GM23338 (cell line): ENCODE data around the gene CRADD. TPM values are rescaled to one million over a fixed set of nuclear protein-coding genes. Genes with fewer than 3 reads are reported as not detected.

ENCODE experiments used
- ATAC-seq: fragments of 200-7000 bp; cut with Tn5 transposase; 3 replicates; pipeline ENCODE4 v1.9.1; 2020
- DNase-seq: peaks from one replicate; pipeline ENCODE4 v3.0.0-alpha.2; 2015; ENCODE audit warnings: low spot score
- H2AFZ ChIP-seq: fragments of 200-600 bp; sonication (generic); 2 replicates; pipeline ENCODE4 v1.8.0; 2016; ENCODE audit warnings: antibody characterized with exemption, mild to moderate bottlenecking, moderate library complexity
- H3F3A ChIP-seq: fragments of 200-600 bp; sonication (generic); replicated peaks from 2 replicates; pipeline ENCODE4 v1.8.0; 2017; ENCODE audit warnings: antibody characterized with exemption, mixed run types, low read depth
- H3K27ac ChIP-seq: fragments of 200-600 bp; sonication (generic); 2 replicates; pipeline ENCODE4 v1.6.1; 2016; ENCODE audit warnings: low read depth
- H3K27me3 ChIP-seq: fragments of 200-600 bp; sonication (generic); 2 replicates; pipeline ENCODE4 v1.8.0; 2016; ENCODE audit warnings: mild to moderate bottlenecking, mixed run types, moderate library complexity; ENCODE audit not compliant: insufficient read depth
- H3K36me3 ChIP-seq: fragments of 200-600 bp; sonication (generic); 2 replicates; pipeline ENCODE4 v1.8.0; 2016; ENCODE audit warnings: mild to moderate bottlenecking; ENCODE audit not compliant: insufficient read depth
- H3K4me1 ChIP-seq: fragments of 200-600 bp; sonication (generic); 2 replicates; pipeline ENCODE4 v1.8.0; 2016; ENCODE audit warnings: mild to moderate bottlenecking, moderate library complexity; ENCODE audit not compliant: insufficient read depth
- H3K4me2 ChIP-seq: fragments of 200-600 bp; sonication (generic); 2 replicates; pipeline ENCODE4 v1.7.1; 2017; ENCODE audit warnings: mixed run types
- H3K4me3 ChIP-seq: fragments of 200-600 bp; sonication (generic); 2 replicates; pipeline ENCODE4 v1.6.1; 2016; ENCODE audit warnings: mixed run types
- H3K79me2 ChIP-seq: fragments of 200-600 bp; sonication (generic); replicated peaks from 2 replicates; pipeline ENCODE4 v1.8.0; 2017; ENCODE audit warnings: mild to moderate bottlenecking; ENCODE audit not compliant: insufficient read depth
- H3K9me2 ChIP-seq: fragments of 200-600 bp; sonication (generic); 2 replicates; pipeline ENCODE4 v1.8.0; 2017; ENCODE audit not compliant: insufficient read depth
- H4K20me1 ChIP-seq: fragments of 200-600 bp; sonication (generic); replicated peaks from 2 replicates; pipeline ENCODE4 v1.8.0; 2017; ENCODE audit warnings: mild to moderate bottlenecking; ENCODE audit not compliant: insufficient read depth
- H3K27ac Mint-ChIP-seq: 2 replicates; pipeline ENCODE4 v1.8.0; 2020; ENCODE audit warnings: inconsistent platforms, mild to moderate bottlenecking, moderate library complexity, mixed read lengths
- H3K27me3 Mint-ChIP-seq: 3 replicates; pipeline ENCODE4 v1.8.0; 2022; ENCODE audit warnings: low read depth, mild to moderate bottlenecking, moderate library complexity, mixed read lengths, inconsistent platforms; ENCODE audit not compliant: insufficient read depth, poor library complexity
- H3K36me3 Mint-ChIP-seq: 3 replicates; pipeline ENCODE4 v1.8.0; 2021; ENCODE audit warnings: low read depth, mild to moderate bottlenecking, inconsistent platforms, moderate library complexity, mixed read lengths
- H3K4me1 Mint-ChIP-seq: 3 replicates; pipeline ENCODE4 v1.8.0; 2020; ENCODE audit warnings: mild to moderate bottlenecking, inconsistent platforms, mixed read lengths
- H3K4me3 Mint-ChIP-seq: 3 replicates; pipeline ENCODE4 v1.8.0; 2021; ENCODE audit warnings: moderate library complexity, mild to moderate bottlenecking, inconsistent platforms, mixed read lengths
- H3K9me3 Mint-ChIP-seq: 3 replicates; pipeline ENCODE4 v1.8.0; 2020; ENCODE audit warnings: moderate library complexity, mild to moderate bottlenecking, inconsistent platforms, mixed read lengths
- CREB1 ChIP-seq: fragments of 250-450 bp; sonication (Bioruptor Pico); IDR thresholded peaks from 2 replicates; pipeline ENCODE4 v1.5.0; 2020; ENCODE audit warnings: low read depth, mild to moderate bottlenecking, moderate library complexity
- EZH2 ChIP-seq: fragments of 200-600 bp; sonication (generic); IDR thresholded peaks from one replicate; pipeline ENCODE4 v1.8.0; 2017; ENCODE audit warnings: antibody characterized with exemption, mild to moderate bottlenecking, low read depth; ENCODE audit not compliant: unreplicated experiment
- EZH2phosphoT487 ChIP-seq: fragments of 200-600 bp; sonication (generic); IDR thresholded peaks from one replicate; pipeline ENCODE4 v1.8.1; 2018; ENCODE audit warnings: antibody characterized with exemption; ENCODE audit not compliant: unreplicated experiment
- JUNB ChIP-seq: IDR thresholded peaks from one replicate; pipeline ENCODE4 v1.6.1; 2016; ENCODE audit warnings: antibody characterized with exemption; ENCODE audit not compliant: unreplicated experiment
- NANOG ChIP-seq: IDR thresholded peaks from 2 replicates; pipeline ENCODE4 v1.6.1; 2016; ENCODE audit warnings: antibody characterized with exemption, borderline replicate concordance
- POLR2AphosphoS5 ChIP-seq: IDR thresholded peaks from 2 replicates; pipeline ENCODE4 v1.6.1; 2016; ENCODE audit warnings: antibody characterized with exemption, low read depth
- STAT1 ChIP-seq: IDR thresholded peaks from one replicate; pipeline ENCODE4 v1.6.1; 2016; ENCODE audit warnings: antibody characterized with exemption; ENCODE audit not compliant: unreplicated experiment
- ZNF114 ChIP-seq: fragments of 250-450 bp; sonication (Bioruptor Pico); IDR thresholded peaks from 2 replicates; pipeline ENCODE4 v1.5.0; 2020; ENCODE audit warnings: mild to moderate bottlenecking, moderate library complexity
- ZNF331 ChIP-seq: fragments of 250-450 bp; sonication (Bioruptor Pico); IDR thresholded peaks from 2 replicates; pipeline ENCODE4 v1.5.0; 2020; ENCODE audit warnings: low read depth, mild to moderate bottlenecking, moderate library complexity
- polyA plus RNA-seq: library from polyadenylated mRNA; unstranded; fragments of >200 nt; fragmentation: Nextera tagmentation; extraction: Ambion mirVana; gene quantifications from 2 replicates; pipeline ENCODE4 v1.2.1, GENCODE V29; 2016
- total RNA-seq: library from RNA; depleted of rRNA; stranded (reverse); fragments of >200 nt; shearing (Covaris generic); gene quantifications from 2 replicates; pipeline ENCODE4 v1.2.3, GENCODE V29; 2014
- TF ChIP-seq, protein P1 (sequence below): fragments of 250-450 bp; sonication (Bioruptor Pico); IDR thresholded peaks from 2 replicates; pipeline ENCODE4 v1.5.0; 2020; ENCODE audit warnings: mild to moderate bottlenecking, moderate library complexity
- TF ChIP-seq, protein P2 (sequence below): IDR thresholded peaks from 2 replicates; pipeline ENCODE4 v1.6.1; 2016; ENCODE audit warnings: antibody characterized with exemption
- TF ChIP-seq, protein P3 (sequence below), 2 experiments: fragments of 200-600 bp in 1 of 2; sonication (generic) in 1 of 2; conservative IDR thresholded peaks; 2 replicates each; pipeline versions ENCODE4 v1.5.1 to v1.6.1; 2016 to 2017; ENCODE audit warnings: antibody characterized with exemption in 2 of 2, low read depth in 2 of 2, mild to moderate bottlenecking in 2 of 2, moderate library complexity in 1 of 2
- TF ChIP-seq, protein P4 (sequence below): IDR thresholded peaks from one replicate; pipeline ENCODE4 v1.6.1; 2018; ENCODE audit warnings: antibody characterized with exemption; ENCODE audit not compliant: unreplicated experiment

Gene CRADD
- total and polyA plus RNA-seq, 2 experiments from 2014 or later: 6.3 to 27.9 TPM

DNA sequence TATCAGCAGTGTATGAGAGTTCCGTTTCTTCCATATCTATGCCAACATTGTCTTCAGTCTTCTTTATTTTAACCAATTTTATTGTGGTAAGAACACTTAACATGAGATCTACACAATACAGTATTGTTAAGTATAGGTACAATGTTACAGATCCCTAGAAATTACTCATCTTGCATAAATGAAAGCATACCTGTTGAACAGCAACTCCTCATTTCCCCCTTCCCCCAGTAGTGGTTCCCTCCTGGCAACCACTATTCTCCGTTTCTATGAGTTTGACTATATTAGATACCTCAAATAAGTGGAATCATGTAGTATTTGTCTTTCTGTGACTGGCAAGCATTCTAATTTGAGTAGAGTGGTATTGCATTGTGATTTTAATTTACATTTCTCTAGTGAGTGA, 150.5 kb downstream of the CRADD start:
- no peaks in the 10 kb centered on the region for H3K9me3 Mint-ChIP-seq
- peaks cover 4% of the 10 kb centered on the region; the same call in 1 of the 2 replicates for H3K27me3 ChIP-seq
- H3K4me1 ChIP-seq: peaks cover 19% of the 10 kb centered on the region
- no peaks in the 10 kb centered on the region for H3K79me2 ChIP-seq
- H3K4me3 ChIP-seq: no peak overlapping the region
- H4K20me1 ChIP-seq: no peaks in the 10 kb centered on the region
- TF ChIP-seq ZNF114: no peak
- no peak for TF ChIP-seq POLR2AphosphoS5
- TF ChIP-seq EZH2phosphoT487: no peak
- no peak for TF ChIP-seq CREB1 (CRISPR knock-in tag)
- TF ChIP-seq NANOG: no peak
- no peak for TF ChIP-seq ZNF331 (CRISPR knock-in tag)
- TF ChIP-seq, protein P1, sequence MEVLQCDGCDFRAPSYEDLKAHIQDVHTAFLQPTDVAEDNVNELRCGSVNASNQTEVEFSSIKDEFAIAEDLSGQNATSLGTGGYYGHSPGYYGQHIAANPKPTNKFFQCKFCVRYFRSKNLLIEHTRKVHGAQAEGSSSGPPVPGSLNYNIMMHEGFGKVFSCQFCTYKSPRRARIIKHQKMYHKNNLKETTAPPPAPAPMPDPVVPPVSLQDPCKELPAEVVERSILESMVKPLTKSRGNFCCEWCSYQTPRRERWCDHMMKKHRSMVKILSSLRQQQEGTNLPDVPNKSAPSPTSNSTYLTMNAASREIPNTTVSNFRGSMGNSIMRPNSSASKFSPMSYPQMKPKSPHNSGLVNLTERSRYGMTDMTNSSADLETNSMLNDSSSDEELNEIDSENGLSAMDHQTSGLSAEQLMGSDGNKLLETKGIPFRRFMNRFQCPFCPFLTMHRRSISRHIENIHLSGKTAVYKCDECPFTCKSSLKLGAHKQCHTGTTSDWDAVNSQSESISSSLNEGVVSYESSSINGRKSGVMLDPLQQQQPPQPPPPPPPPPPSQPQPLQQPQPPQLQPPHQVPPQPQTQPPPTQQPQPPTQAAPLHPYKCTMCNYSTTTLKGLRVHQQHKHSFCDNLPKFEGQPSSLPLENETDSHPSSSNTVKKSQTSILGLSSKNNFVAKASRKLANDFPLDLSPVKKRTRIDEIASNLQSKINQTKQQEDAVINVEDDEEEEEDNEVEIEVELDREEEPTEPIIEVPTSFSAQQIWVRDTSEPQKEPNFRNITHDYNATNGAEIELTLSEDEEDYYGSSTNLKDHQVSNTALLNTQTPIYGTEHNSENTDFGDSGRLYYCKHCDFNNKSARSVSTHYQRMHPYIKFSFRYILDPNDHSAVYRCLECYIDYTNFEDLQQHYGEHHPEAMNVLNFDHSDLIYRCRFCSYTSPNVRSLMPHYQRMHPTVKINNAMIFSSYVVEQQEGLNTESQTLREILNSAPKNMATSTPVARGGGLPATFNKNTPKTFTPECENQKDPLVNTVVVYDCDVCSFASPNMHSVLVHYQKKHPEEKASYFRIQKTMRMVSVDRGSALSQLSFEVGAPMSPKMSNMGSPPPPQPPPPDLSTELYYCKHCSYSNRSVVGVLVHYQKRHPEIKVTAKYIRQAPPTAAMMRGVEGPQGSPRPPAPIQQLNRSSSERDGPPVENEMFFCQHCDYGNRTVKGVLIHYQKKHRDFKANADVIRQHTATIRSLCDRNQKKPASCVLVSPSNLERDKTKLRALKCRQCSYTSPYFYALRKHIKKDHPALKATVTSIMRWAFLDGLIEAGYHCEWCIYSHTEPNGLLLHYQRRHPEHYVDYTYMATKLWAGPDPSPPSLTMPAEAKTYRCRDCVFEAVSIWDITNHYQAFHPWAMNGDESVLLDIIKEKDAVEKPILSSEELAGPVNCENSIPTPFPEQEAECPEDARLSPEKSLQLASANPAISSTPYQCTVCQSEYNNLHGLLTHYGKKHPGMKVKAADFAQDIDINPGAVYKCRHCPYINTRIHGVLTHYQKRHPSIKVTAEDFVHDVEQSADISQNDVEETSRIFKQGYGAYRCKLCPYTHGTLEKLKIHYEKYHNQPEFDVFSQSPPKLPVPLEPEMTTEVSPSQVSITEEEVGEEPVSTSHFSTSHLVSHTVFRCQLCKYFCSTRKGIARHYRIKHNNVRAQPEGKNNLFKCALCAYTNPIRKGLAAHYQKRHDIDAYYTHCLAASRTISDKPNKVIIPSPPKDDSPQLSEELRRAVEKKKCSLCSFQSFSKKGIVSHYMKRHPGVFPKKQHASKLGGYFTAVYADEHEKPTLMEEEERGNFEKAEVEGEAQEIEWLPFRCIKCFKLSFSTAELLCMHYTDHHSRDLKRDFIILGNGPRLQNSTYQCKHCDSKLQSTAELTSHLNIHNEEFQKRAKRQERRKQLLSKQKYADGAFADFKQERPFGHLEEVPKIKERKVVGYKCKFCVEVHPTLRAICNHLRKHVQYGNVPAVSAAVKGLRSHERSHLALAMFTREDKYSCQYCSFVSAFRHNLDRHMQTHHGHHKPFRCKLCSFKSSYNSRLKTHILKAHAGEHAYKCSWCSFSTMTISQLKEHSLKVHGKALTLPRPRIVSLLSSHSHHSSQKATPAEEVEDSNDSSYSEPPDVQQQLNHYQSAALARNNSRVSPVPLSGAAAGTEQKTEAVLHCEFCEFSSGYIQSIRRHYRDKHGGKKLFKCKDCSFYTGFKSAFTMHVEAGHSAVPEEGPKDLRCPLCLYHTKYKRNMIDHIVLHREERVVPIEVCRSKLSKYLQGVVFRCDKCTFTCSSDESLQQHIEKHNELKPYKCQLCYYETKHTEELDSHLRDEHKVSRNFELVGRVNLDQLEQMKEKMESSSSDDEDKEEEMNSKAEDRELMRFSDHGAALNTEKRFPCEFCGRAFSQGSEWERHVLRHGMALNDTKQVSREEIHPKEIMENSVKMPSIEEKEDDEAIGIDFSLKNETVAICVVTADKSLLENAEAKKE (CRISPR knock-in tag): no peak
- TF ChIP-seq, protein P2, sequence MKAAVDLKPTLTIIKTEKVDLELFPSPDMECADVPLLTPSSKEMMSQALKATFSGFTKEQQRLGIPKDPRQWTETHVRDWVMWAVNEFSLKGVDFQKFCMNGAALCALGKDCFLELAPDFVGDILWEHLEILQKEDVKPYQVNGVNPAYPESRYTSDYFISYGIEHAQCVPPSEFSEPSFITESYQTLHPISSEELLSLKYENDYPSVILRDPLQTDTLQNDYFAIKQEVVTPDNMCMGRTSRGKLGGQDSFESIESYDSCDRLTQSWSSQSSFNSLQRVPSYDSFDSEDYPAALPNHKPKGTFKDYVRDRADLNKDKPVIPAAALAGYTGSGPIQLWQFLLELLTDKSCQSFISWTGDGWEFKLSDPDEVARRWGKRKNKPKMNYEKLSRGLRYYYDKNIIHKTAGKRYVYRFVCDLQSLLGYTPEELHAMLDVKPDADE: no peak
- TF ChIP-seq STAT1: no peak
- TF ChIP-seq, protein P3, sequence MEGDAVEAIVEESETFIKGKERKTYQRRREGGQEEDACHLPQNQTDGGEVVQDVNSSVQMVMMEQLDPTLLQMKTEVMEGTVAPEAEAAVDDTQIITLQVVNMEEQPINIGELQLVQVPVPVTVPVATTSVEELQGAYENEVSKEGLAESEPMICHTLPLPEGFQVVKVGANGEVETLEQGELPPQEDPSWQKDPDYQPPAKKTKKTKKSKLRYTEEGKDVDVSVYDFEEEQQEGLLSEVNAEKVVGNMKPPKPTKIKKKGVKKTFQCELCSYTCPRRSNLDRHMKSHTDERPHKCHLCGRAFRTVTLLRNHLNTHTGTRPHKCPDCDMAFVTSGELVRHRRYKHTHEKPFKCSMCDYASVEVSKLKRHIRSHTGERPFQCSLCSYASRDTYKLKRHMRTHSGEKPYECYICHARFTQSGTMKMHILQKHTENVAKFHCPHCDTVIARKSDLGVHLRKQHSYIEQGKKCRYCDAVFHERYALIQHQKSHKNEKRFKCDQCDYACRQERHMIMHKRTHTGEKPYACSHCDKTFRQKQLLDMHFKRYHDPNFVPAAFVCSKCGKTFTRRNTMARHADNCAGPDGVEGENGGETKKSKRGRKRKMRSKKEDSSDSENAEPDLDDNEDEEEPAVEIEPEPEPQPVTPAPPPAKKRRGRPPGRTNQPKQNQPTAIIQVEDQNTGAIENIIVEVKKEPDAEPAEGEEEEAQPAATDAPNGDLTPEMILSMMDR (conservative IDR thresholded peaks at IDR 0.05; ENCODE audit: low read depth in 2 of 2): no peak
- TF ChIP-seq, protein P4, sequence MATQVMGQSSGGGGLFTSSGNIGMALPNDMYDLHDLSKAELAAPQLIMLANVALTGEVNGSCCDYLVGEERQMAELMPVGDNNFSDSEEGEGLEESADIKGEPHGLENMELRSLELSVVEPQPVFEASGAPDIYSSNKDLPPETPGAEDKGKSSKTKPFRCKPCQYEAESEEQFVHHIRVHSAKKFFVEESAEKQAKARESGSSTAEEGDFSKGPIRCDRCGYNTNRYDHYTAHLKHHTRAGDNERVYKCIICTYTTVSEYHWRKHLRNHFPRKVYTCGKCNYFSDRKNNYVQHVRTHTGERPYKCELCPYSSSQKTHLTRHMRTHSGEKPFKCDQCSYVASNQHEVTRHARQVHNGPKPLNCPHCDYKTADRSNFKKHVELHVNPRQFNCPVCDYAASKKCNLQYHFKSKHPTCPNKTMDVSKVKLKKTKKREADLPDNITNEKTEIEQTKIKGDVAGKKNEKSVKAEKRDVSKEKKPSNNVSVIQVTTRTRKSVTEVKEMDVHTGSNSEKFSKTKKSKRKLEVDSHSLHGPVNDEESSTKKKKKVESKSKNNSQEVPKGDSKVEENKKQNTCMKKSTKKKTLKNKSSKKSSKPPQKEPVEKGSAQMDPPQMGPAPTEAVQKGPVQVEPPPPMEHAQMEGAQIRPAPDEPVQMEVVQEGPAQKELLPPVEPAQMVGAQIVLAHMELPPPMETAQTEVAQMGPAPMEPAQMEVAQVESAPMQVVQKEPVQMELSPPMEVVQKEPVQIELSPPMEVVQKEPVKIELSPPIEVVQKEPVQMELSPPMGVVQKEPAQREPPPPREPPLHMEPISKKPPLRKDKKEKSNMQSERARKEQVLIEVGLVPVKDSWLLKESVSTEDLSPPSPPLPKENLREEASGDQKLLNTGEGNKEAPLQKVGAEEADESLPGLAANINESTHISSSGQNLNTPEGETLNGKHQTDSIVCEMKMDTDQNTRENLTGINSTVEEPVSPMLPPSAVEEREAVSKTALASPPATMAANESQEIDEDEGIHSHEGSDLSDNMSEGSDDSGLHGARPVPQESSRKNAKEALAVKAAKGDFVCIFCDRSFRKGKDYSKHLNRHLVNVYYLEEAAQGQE: no peak
- TF ChIP-seq JUNB: no peak
- no peak for TF ChIP-seq EZH2
- H3K27me3 Mint-ChIP-seq: no peaks in the 10 kb centered on the region
- H2AFZ ChIP-seq: no peak overlapping the region
- H3K4me1 Mint-ChIP-seq: peaks cover 12% of the 10 kb centered on the region
- no peaks in the 10 kb centered on the region for H3K36me3 Mint-ChIP-seq
- H3K27ac Mint-ChIP-seq: no peak overlapping the region
- peaks cover 2% of the 10 kb centered on the region for H3K9me2 ChIP-seq
- H3K27ac ChIP-seq: no peak overlapping the region
- no peaks in the 10 kb centered on the region for H3K36me3 ChIP-seq
- no peak overlapping the region for H3K4me2 ChIP-seq
- DNase-seq (no peak), ATAC-seq (no peak)
- H3F3A ChIP-seq: no peaks in the 10 kb centered on the region
- H3K4me3 Mint-ChIP-seq: no peak overlapping the region
